ENCODE measurements around the gene KCNQ1. TPM values are rescaled to one million over a fixed set of nuclear protein-coding genes. Genes with fewer than 3 reads are reported as not detected.

The KCNQ1 gene
- total RNA-seq, 4 donors from 2014 or later = 0.89 to 2.2 (median 1.3) TPM

DNA sequence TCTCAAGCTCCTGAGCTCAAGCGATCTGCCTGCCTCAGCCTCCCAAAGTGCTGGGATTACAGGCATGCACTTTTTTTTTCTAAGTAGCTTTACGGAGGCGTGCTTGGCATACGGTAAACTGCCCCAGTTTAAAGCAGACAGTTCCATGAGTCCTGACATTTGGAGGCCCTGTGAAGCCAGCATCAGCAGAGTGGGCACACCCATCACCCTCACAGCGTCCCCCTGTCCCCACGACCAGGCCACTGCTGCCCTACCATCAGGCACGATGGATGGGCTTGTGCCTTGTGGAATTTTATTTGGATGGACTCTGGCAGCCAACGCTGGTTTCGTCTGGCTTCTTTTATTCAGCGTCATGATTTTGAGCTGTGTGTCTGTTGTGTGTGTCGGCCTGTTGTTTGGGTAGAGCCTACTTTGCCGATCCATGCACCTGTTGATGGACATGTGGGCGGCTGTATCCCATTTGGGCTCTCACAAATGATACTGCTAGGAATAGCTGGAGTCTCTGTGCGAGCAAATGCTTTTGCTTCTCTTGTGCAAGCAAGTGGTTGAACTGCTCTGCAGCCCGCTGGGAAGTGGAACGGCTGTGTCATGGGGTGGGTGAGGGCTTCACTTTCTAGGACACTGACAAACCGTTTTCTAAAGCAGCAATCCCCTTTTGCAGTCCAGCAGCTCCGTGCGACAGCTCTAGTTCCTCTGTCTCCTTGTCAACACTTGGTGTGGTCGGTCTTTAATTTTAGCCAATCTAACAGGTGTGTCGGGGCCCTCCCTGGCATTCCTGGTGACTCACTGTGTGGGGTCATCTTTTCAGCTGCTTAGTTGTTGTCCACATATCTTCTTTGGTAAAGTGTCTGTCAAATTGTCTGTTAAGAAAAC, 23.8 kb downstream of the KCNQ1 start:
- Histone ChIP-seq H3K4me3 (no peak overlapping the region), H3K4me1 (no peaks in the 10 kb centered on the region), H3K9me3 (no peaks in the 10 kb centered on the region), H3K27ac (no peak overlapping the region), H3K27me3 (peaks cover 5% of the 10 kb centered on the region), H3K36me3 (no peaks in the 10 kb centered on the region)
- TF ChIP-seq EP300 (IDR thresholded peaks at IDR 0.05) (no peak), POLR2A (IDR thresholded peaks at IDR 0.05) (no peak), POLR2AphosphoS5 (IDR thresholded peaks at IDR 0.05) (no peak)
- no peak for DNase-seq (ENCODE audit: low spot score in 2 of 2)
- 80% methylated on average over 21 of the region's 21 CpGs for WGBS

- no peak for DNase-seq (ENCODE audit: low spot score in 2 of 2)
- Histone ChIP-seq H3K27ac (no peak overlapping the region), H3K36me3 (no peaks in the 10 kb centered on the region), H3K9me3 (no peaks in the 10 kb centered on the region), H3K4me3 (no peak overlapping the region), H3K27me3 (peaks cover 5% of the 10 kb centered on the region), H3K4me1 (no peaks in the 10 kb centered on the region)
- no peak for TF ChIP-seq POLR2AphosphoS5 (IDR thresholded peaks at IDR 0.05)
- TF ChIP-seq EP300 (IDR thresholded peaks at IDR 0.05) = no peak
- TF ChIP-seq, protein P1, sequence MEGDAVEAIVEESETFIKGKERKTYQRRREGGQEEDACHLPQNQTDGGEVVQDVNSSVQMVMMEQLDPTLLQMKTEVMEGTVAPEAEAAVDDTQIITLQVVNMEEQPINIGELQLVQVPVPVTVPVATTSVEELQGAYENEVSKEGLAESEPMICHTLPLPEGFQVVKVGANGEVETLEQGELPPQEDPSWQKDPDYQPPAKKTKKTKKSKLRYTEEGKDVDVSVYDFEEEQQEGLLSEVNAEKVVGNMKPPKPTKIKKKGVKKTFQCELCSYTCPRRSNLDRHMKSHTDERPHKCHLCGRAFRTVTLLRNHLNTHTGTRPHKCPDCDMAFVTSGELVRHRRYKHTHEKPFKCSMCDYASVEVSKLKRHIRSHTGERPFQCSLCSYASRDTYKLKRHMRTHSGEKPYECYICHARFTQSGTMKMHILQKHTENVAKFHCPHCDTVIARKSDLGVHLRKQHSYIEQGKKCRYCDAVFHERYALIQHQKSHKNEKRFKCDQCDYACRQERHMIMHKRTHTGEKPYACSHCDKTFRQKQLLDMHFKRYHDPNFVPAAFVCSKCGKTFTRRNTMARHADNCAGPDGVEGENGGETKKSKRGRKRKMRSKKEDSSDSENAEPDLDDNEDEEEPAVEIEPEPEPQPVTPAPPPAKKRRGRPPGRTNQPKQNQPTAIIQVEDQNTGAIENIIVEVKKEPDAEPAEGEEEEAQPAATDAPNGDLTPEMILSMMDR (IDR thresholded peaks at IDR 0.05) = no peak
- TF ChIP-seq POLR2A (IDR thresholded peaks at IDR 0.05) = no peak
- WGBS = 66% methylated on average over 7 of the region's 7 CpGs
Observed at GRCh38 chr11:2470495-2470894, 25.7 kb downstream of the KCNQ1 start.

DNA sequence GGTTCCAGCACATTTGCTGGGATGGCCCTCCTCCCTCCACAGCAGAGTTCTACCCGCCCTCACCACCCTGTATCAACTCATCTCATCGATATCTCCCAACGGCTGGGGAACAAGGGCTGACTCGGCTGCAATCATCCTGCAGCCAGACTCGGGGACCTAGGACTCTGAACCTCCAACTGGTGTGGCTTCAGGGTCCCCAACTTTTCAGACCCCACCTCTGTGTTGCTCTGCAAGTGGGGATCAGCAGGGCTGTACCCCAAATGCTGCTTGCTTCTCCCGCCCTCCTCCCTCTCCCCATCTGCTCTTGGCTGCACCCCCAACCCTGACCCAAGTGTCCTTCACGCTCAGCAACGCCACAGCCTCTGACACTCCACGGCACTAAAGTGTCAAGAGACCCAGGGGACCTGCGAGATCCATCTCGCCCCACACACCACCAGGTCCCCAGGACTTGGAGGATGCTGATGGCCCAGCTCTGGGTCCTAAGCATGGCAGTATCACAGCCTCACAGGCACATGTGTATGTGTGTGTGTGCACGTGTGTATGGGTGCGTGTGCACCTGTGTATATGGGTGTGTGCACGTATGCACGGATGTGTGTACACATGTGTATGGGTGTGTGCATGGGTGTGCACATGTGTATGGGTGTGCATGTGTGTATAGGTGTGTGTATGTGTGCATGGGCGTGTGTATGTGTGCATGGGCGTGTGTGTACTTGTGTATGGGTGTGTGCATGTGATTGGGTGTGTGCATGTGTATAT, 26.4 kb downstream of the KCNQ1 start:
- DNase-seq (ENCODE audit: low spot score in 2 of 2) = no peak
- no peaks in the 10 kb centered on the region for H3K4me1 ChIP-seq

DNA sequence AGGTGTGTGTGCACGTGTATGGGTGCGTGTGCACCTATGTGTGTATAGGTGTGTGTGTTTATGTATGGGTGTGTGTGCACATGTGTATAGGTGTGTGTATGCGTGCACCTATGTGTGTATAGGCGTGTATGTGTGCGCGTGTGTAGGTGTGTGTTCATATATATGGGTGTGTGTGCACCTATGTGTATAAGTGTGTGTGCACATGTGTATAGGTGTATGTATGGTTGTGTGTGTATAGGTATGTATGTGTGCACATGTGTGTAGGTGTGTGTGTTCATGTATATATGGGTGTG, 26.9 kb downstream of the KCNQ1 start:
- TF ChIP-seq, protein P1 (IDR thresholded peaks at IDR 0.05) = no peak
- TF ChIP-seq POLR2AphosphoS5 (IDR thresholded peaks at IDR 0.05) = no peak
- TF ChIP-seq EP300 (IDR thresholded peaks at IDR 0.05) = no peak
- TF ChIP-seq POLR2A (IDR thresholded peaks at IDR 0.05) = no peak
- Histone ChIP-seq H3K27ac (no peak overlapping the region), H3K4me1 (no peaks in the 10 kb centered on the region), H3K27me3 (peaks cover 5% of the 10 kb centered on the region), H3K4me3 (no peak overlapping the region), H3K9me3 (no peaks in the 10 kb centered on the region), H3K36me3 (no peaks in the 10 kb centered on the region)
- DNase-seq (ENCODE audit: low spot score in 2 of 2) = no peak
- 95% methylated on average over 6 of the region's 6 CpGs for WGBS

More for the DNA sequence above, 26.4 kb downstream of the KCNQ1 start:
- TF ChIP-seq, protein P1 (IDR thresholded peaks at IDR 0.05) = no peak
- TF ChIP-seq EP300 (IDR thresholded peaks at IDR 0.05) (no peak), POLR2A (IDR thresholded peaks at IDR 0.05) (no peak), POLR2AphosphoS5 (IDR thresholded peaks at IDR 0.05) (no peak)
- Histone ChIP-seq H3K9me3 (no peaks in the 10 kb centered on the region), H3K36me3 (no peaks in the 10 kb centered on the region), H3K27me3 (peaks cover 5% of the 10 kb centered on the region), H3K4me3 (no peak overlapping the region), H3K27ac (no peak overlapping the region)
- WGBS = 86% methylated on average over 13 of the region's 17 CpGs

GRCh38 chr11:2472428-2473186, 27.8 kb downstream of the KCNQ1 start:
- H3K9me3 ChIP-seq = no peaks in the 10 kb centered on the region
- DNase-seq (ENCODE audit: low spot score in 2 of 2) = no peak
- WGBS = 76% methylated on average over 8 of the region's 8 CpGs

More at GRCh38 chr11:2472428-2473186, 27.8 kb downstream of the KCNQ1 start:
- Histone ChIP-seq H3K4me1 (no peaks in the 10 kb centered on the region), H3K27me3 (peaks cover 5% of the 10 kb centered on the region), H3K36me3 (no peaks in the 10 kb centered on the region), H3K27ac (no peak overlapping the region), H3K4me3 (no peak overlapping the region)
- TF ChIP-seq, protein P1 (IDR thresholded peaks at IDR 0.05) = no peak
- TF ChIP-seq EP300 (IDR thresholded peaks at IDR 0.05) = no peak
- no peak for TF ChIP-seq POLR2A (IDR thresholded peaks at IDR 0.05)
- no peak for TF ChIP-seq POLR2AphosphoS5 (IDR thresholded peaks at IDR 0.05)
